HG02884 (cell line): ENCODE data around the gene NPFFR1.

ENCODE experiments used
- ATAC-seq: cut with Tn5 transposase; IDR thresholded peaks from one replicate; pipeline ENCODE4 v1.9.1; 2021; ENCODE audit warnings: mild to moderate bottlenecking, moderate library complexity; ENCODE audit not compliant: unreplicated experiment

NPFFR1 gene

GRCh38 chr10:70315815-70316214, 32.0 kb upstream of the NPFFR1 start:
- no peak for ATAC-seq

GRCh38 chr10:70315276-70315675, 31.5 kb upstream of the NPFFR1 start:
- ATAC-seq = no peak

GRCh38 chr10:70312972-70313371, 29.2 kb upstream of the NPFFR1 start:
- ATAC-seq = no peak

- ATAC-seq = no peak
These were observed 28.4 kb upstream of the NPFFR1 start for GRCh38 chr10:70312249-70312648.

- ATAC-seq = no peak
These were observed 27.9 kb upstream of the NPFFR1 start for GRCh38 chr10:70311698-70312097.

- ATAC-seq = no peak
These were observed 25.9 kb upstream of the NPFFR1 start for GRCh38 chr10:70309661-70310060.

GRCh38 chr10:70308121-70309060, 24.6 kb upstream of the NPFFR1 start:
- ATAC-seq = no peak

GRCh38 chr10:70306886-70307520, 23.2 kb upstream of the NPFFR1 start:
- ATAC-seq = no peak

GRCh38 chr10:70306181-70306705, 22.4 kb upstream of the NPFFR1 start:
- ATAC-seq = no peak

GRCh38 chr10:70303730-70304129, 19.9 kb upstream of the NPFFR1 start:
- no peak for ATAC-seq

- ATAC-seq = no peak
These were observed 18.5 kb upstream of the NPFFR1 start for GRCh38 chr10:70302292-70302691.

GRCh38 chr10:70300908-70301597, 17.2 kb upstream of the NPFFR1 start:
- ATAC-seq = no peak

- ATAC-seq = no peak
These were observed 16.7 kb upstream of the NPFFR1 start for GRCh38 chr10:70300461-70300860.

- no peak for ATAC-seq
These were observed 16.1 kb upstream of the NPFFR1 start for GRCh38 chr10:70299876-70300275.

GRCh38 chr10:70298393-70298792, 14.6 kb upstream of the NPFFR1 start:
- no peak for ATAC-seq

GRCh38 chr10:70297224-70297623, 13.4 kb upstream of the NPFFR1 start:
- ATAC-seq = no peak

- no peak for ATAC-seq
These were observed 12.6 kb upstream of the NPFFR1 start for GRCh38 chr10:70296406-70296899.

- no peak for ATAC-seq
These were observed 12.1 kb upstream of the NPFFR1 start for GRCh38 chr10:70295926-70296325.

- ATAC-seq = no peak
These were observed 11.5 kb upstream of the NPFFR1 start for GRCh38 chr10:70295321-70295720.

- ATAC-seq = no peak
These were observed 9.5 kb upstream of the NPFFR1 start for GRCh38 chr10:70293169-70293843.

GRCh38 chr10:70292004-70292403, 8.2 kb upstream of the NPFFR1 start:
- no peak for ATAC-seq
